Stimulated activated CD4-positive, alpha-beta T cell treated with anti-CD3 and anti-CD28 coated beads, Interleukin-12 subunit alpha, Interleukin-12 subunit beta, amount 100 ng/mL, for 24 hours (primary cell): ENCODE results near the gene RNASE11.
"Not testable (repeated sequence)": the region's sequence is repeated elsewhere in the genome, so short reads cannot be mapped to it uniquely, and the experiment has no call there.

Source experiments
- DNase-seq, 2 experiments: peaks; one replicate each; pipeline ENCODE4 v3.0.0-alpha.2; 2020; ENCODE audit warnings: low read depth in 2 of 2

The RNASE11 gene

DNA sequence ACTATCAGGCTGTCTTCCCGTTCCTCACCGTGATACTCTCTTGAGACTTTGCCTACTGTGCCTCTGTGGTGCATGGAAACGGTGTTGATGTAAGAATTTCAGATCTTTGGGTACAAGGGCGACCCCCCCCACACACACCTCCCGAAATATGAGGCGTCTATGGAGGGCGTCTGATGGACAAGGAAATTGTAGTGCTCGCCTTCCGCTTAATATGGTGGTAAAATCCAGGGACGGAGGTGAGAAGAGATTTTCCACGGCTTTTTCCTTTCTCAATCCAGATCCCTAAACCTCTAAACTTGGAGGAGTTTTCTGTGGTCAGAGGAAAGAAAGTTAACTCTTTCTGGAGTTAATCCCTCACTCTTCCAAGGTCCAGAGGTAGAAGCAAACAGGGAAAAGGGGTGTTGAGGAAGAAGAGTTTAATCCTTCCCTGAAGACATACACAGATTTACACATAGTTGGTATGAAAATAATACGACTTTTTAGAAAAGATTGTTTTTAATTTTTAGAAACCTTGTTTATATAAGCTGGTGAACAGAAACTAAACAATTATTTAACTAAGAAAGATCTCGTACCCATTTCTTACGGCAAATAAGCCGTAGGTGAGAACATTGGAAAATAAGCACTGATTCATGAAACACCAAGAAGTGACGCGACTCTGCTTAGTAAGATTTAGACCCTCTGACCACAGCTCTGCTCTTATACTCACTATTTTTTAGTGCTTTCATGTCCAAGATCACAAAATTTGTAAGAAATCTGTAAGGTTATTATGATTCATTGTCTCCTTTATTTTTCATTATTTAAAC is 26.4 kb upstream of the RNASE11 start:
- DNase-seq, result no peak

DNA sequence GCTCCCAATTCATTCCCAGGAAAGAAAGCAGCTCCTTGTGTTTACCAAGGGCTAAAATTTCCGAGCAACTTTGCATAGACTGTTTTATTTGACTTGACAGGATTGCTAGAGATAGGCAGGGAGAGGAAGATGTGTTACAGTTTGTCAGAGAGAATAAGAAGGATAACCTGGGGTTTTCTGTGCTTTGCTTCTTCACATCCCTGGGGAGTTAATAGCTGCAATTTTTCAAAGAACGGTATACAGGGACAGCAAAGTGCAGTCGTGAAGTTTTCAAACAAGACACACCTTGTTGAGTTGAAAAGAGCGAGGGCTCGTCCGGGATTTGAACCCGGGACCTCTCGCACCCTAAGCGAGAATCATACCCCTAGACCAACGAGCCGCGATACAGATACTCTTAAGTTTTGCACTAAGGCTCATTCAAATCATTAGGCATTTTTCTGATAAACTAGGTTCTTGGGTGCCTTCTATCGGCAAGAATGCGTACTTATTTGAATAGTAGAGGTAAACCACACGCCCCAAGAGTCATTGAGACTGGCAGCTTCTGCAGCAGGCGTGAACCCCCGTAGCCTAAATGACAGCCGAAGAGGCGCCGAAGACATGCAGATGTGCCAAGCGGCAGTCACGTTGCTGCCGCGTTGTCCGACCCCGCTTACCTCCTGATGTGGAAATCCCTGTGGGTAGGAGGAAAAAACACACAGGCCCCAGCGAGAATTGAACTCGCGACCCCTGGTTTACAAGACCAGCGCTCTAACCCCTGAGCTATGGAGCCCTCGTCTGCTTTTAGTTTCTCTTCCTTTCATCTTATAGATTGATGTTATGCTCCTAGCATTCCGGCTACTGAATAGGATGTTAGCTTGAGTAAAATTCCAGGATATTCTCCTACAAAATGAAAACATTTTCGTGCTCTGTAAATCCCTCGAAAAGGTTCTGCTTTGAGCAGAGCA is 25.6 kb upstream of the RNASE11 start:
- DNase-seq, result peak; percentile 81 to 82

DNA sequence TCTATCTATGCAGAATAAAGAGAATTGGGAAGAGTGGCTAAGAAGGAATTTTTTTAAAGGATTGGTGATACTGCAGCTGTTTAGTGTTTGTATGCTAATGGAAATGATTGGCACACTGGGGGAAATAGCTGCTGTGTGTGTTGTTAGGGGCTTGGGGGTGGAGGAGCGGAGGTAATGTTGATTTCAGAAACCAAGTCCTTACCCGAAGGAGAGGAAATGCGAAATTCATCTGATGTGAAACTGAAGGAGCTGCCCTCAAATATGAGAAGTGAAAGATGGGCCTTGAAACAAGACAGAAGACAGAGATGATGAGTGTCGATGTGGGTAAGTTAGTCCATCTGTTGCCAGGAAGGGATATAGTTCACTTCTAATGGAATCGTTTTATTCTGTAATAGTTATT is 24.6 kb upstream of the RNASE11 start:
- DNase-seq, result no peak

DNA sequence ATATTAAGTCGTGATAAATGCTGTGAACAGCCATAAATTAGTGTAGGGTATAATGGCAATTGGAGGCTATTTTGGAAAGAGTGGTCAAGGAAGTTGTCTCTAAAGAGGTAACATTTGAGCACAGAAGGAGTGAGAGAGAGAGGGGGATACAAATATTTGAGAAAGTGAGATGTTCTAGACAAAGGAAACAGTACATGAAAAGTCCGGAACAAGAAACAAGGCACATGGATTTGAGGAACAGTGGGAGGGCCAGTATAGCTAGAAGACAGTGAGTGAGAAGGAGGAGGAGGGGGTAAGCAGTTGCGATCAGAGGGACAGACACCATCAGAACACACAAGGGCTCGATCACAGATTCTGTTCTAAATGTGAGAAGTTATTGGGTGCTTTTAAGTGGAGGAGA is 23.5 kb upstream of the RNASE11 start:
- no peak for DNase-seq

DNA sequence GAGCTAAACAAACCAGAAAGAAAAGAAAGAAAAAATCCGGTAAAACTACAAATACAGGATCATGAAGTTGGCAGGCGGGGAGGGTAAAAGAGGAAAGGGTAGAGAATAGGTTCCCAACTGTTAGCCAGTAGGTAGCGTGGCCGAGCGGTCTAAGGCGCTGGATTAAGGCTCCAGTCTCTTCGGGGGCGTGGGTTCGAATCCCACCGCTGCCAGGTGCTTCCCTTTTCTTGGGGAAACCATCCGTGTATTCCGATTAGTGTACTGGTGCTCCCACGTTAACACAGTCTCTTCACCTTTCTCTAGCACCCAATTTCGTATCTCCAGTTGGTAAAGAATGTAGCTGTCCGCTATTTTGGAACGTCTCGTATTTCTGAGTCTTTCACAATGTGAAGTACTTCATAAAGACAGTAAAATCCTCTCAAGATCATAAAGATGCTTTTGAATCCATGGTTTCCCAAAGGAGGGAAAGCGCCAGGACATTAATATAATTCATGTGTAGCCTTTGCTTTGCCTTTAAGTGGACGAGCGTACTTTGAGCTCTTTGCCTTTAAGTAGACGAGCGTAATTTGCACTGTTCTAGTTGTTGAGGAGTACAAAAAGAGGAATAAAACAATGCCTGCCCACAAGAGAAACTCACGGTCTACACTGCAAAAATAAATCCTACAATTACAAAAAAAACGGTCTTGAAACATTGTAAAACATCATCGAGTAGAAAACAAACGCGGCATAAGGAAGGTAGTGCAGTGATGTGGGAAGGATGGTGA is 22.4 kb upstream of the RNASE11 start:
- peak; percentile 63 to 89 for DNase-seq

DNA sequence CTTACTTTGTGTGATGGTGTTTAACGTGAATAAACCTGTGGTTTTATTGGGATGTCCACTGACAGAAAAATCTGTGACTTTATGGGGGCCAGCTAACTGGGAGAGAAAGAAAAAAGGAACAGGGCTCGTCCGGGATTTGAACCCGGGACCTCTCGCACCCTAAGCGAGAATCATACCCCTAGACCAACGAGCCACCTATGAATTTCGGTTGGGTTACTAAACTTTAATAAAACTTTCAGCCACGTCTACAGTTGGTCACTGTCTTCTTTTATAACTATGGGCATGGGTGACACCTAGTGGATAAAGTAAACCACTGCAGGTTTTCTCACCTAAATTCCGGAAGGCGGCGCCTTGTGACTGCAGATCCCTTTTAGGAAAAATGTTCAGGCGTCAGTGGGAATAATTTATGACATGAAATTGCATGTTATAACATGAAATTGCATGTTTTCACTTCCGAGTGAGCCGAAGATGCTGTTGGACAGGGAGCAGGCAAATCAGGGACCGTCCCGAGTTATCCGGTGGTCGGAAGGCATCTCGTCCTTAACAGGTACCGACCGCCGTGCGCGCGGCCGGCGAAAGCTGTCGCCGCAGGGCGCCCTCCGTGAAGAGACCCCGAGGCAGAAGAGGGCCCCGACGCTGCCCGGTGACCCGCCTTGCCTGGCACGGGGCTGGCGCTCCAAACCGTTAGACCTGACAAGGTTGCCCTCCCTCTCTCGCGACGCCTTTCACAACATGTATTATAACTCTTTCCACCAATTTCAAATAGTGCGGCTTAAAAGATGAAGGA is 21.6 kb upstream of the RNASE11 start:
- DNase-seq, result peak; percentile 35 to 45

DNA sequence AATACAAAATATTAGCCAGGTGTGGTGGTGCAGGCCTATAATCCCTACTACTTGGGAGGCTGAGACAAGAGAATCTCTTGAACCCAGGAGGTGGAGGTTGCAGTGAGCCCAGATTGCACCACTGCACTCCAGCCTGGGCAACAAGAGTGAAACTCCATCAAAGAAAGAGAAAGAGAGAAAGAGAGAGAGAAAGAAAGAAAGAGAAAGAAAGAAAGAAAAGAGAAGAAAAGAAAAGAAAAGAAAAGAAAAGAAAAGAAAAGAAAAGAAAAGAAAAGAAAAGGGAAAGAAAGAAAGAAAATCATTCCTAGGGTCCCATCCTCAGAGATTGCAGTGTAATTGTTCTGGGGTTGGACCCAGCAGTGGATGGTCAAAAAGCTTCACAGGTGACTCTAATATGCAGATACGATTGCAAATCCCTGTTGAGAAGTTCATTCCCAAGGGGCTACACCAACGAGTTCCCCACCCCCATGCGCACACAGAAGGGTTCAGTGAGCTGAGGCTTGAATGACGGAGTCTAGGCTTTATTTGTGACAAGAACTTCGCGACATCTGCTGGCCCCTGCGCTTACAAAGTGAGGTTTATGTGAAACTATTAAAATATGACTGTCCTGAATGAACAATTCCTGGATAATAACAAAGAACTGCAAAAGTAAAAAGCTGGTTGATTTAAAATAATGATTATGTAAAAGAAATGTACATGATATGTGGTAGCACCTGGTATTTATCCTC is 20.7 kb upstream of the RNASE11 start:
- no peak for DNase-seq

DNA sequence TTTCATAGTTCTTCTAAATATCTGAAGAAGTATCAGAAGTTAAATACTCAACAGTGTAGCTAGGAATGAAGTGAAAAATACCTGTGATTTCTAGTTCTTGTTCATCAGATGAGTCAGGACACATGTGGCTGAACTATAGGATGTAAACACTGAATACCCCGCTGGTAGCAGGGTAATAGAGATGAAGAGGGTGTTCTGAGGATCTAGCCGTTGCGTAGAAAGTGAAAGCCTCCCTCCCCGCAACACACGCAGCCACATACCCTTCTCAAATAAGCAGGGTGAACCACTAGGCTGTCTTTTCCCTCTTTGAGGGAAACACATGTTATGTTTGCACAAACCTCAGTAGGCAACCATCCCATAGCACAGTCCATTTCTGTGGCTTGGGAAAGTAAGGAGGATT is 19.8 kb upstream of the RNASE11 start:
- DNase-seq, result no peak

DNA sequence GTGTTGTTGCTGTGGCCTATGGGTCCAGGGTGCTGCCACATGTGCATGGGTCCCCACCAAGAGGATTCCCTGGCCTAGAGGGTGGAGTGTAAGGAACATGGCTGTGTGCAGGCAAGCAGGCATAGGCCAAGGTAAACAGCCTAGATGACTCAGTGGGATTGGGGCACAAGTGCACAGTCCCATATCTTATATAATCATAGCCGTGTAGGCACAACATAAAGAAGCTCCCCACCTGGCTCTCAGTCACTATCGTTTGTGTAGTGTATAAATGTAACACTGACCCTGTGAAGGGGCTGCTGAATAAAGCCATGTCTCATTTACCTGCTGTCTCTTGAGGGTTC is 19.1 kb upstream of the RNASE11 start:
- no peak for DNase-seq

DNA sequence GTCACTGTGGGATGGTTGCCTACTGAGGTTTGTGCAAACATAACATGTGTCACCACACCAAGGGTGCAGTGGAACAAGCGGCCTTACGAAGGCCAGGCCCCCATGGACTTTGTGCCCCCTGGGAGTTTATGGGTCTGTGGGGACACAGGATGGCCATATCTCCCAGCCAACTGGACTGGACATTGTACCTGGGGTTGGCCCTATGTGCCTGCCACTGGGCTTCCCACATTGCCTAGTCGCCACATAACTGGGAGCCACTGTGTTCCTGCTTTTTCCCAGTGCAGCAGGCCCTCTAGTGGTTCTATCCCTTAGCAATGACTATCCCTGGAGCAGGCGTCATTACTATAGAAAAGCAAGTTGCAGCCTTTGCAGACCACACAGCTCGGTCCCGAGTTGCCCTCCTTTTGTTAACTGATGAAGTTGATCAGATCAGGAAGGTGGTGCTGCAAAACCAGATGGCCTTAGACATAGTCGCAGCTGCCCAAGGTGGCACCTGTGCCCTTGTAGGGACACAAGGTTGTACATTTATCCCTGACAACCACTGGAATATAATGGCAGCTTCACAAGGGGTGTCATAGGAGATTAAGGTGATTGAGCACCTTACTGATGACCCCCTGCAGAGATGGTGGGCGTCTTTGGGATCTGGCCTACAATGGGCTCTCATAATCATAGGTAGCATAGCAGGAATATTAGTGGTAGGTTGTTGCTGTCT is 18.5 kb upstream of the RNASE11 start:
- no peak for DNase-seq

DNA sequence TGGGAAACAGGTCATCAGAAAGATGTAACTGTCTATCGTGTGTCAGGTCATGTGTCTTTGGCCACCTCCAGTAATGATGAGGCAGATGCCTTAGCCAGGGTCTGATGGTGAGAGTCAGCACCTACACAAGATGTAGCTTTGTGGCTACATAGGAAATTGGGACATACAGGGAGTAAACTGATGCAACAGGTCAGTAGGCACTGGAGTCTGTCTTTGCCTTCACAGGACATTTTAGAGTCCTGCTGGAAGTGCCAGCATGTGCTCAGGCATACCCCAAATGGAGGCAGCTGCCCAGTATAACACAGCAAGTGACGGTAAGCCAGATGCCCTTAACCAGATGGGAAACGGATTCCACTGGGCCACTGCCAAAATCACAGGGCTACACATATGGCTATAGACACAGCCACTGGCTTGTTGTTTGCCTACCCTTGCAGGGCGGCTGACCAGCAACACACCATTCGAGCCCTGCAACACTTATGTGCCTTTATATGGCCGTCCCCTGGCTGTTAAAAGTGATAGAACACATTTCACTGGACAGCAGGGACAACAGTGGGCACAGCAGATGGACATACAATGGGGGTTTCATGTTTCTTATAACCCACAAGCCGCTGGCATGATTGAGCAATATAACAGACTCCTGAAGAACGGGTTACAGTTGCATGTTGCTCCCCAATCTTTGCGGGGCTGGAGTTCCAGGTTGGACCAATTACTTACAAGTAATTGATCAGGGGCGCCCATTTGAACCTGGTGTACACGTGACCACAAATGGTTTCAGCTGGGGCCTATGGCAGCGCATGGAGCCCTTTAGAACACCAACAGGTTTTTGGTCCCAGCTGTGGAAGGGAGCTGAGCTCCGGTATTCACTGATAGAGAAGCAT is 16.3 kb upstream of the RNASE11 start:
- no peak for DNase-seq

DNA sequence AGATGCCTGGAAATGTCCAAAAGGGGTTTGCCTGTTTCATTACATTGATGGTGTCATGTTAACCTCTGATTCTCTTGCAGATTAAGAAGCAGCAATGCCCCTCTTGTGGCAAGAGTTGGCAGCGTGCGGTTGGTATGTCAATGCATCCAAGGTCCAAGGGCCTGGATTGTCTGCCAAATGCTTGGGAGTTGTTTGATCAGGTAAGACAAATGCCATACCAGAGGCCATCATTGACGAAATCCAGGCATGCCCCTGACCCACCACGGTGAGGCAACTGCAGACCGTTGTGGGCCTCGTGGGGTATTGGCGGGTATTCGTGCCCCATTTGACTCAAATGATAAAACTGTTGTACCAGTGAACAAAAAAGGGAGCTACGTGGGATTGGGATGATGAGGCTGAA is 14.8 kb upstream of the RNASE11 start:
- no peak for DNase-seq

DNA sequence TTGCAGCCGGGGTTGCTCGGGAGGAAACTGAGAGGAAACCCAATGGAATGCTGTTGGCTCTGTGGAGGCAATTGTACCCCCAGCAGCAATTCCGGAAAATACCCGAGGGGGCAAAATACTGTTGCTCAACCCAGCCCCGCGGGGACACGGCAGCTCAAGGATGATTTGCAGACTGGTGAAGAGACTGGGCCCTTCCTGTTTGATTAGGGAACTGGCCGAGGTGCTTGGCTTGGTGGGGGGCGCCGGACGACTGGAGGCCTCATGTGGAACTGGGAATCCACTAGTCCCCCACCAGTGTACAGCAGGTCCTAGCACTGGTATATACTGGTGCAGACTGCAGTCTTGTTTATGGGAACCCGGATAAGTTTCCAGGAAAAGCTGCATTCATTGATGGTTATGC is 13.7 kb upstream of the RNASE11 start:
- DNase-seq, result no peak

DNA sequence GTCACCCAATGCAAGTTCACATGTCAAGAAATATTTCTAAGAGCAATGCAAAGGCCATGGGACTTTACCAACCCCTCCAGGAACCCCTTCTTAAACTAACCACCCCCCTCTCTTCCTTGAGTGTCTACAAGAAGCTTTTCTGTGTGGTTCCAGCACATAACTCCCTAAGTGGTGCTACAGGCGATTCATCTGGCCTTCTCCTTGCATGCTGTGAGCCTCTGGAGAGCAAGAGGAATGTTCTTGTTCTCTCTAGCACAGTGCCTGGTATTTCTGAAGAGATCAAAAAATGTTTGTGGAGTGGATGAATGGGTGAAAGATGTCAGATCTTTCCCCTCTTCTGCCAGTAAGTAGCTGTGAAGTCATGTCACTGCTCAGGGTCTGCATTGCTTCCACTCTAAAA is 9.3 kb upstream of the RNASE11 start:
- DNase-seq, result no peak

DNA sequence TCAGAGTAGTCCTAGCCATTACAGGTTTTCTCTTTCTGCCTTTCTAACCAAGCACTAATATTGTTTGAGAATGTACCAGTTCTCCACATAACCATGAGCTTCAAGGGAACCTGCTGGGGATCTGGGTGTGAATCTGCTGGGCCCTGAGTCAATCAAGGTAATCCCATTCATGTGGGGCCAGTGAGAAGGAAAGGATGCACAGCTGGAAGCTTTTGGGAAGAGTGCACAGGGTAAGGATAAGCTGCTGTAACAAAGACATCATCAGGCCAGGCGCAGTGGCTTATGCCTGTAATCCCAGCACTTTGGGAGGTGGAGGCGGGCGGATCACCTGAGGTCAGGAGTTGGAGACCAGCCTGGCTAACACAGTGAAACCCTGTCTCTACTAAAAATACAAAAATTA is 7.9 kb upstream of the RNASE11 start:
- not testable (repeated sequence) for DNase-seq

DNA sequence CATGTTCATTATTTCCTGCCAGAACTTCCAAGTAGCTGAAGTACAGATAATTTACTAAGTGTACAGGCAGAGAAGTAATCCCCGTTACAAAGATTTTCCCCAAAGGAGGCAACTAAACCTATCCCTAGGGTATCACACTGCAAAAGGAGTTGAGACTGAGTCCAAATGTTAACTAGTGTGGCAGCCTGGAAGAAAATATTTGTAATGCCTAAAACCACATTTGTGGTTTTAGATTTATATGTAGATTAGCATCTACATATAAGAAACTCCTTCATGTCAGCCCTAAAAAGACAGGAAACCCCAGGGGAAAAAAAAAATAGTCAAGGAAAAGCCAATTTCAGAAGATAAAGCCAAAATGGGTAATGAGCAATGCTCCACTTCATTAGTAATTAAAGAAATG is 4.8 kb upstream of the RNASE11 start:
- DNase-seq, result no peak

DNA sequence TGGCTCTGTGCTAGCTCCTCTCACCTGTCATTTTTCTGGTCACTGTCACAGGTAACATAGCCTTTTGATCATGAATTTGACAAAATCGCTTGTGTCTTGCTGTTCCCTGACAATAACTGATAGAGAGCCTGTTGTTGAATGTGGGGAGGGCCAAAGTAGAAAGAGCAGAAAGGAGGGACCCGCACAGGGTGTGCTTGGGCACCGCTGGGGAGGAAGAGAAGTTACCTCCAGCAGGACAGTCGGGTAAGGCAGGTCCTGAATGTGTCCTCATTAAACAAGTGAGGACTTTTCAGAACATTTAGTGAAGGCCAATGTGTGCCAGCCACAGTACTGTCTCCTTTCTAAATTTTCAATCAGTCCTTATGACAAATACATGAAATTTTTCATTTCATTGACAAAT is 3.4 kb upstream of the RNASE11 start, which contains the start of gene RNASE12:
Gene RNASE12, minus strand, starts transcription at position 142 of the 400 bp plus-strand sequence. CDS start 653 bp downstream, outside the sequence.
- no peak for DNase-seq

DNA sequence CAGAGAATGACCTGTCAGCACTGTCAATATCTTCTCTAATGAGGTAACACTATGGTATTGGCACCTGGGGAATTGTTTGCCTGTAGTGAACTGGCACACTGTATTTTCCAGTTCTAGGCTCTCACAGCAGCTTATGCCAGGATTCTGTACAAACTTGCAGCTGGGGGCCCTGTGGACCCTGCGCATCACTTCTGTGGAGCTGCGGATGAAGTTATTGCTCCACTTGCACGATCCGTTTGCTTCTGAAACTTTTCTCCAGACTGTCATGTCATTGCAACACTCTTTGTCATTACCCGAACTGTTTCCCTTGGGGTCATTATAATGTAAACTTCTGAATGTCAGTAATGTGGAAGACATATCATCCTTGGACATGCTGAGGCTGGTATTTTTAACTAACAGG is 3.9 kb downstream of the RNASE11 start:
- DNase-seq, result no peak

DNA sequence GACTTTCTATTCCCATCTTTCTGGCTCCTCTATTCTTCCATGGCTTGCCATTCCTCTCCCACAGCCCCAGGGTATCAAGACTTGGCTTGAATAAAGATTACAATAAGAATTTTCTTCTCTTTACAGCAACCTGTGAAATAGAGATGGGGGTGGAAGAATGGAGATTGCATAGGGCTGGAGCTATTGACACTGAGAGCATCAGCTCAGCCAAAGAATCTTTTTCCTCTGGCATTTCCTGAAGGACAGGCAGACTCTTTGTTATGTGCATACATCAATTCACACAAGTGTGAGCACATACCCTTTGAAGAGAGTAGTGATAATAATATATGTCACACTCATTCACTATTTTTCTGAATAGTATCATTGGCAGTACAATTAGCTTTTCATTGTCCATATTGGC is 4.7 kb downstream of the RNASE11 start:
- DNase-seq, result no peak
